HG03066 (cell line): ENCODE data around the gene PHYKPL.
"Not testable (repeated sequence)": the region's sequence is repeated elsewhere in the genome, so short reads cannot be mapped to it uniquely, and the experiment has no call there.

Experiments used
- ATAC-seq: cut with Tn5 transposase; IDR thresholded peaks from one replicate; pipeline ENCODE4 v1.9.1; 2021; ENCODE audit warnings: low read depth; ENCODE audit not compliant: unreplicated experiment

Gene PHYKPL

GRCh38 chr5:178266581-178266980 is 34.0 kb upstream of the PHYKPL start:
- no peak for ATAC-seq

GRCh38 chr5:178265746-178266145 is 33.1 kb upstream of the PHYKPL start:
- no peak for ATAC-seq

GRCh38 chr5:178264044-178264443 is 31.4 kb upstream of the PHYKPL start:
- no peak for ATAC-seq

- ATAC-seq, result no peak
These were observed 29.3 kb upstream of the PHYKPL start for GRCh38 chr5:178261666-178262600.

- no peak for ATAC-seq
These were observed 27.3 kb upstream of the PHYKPL start for GRCh38 chr5:178259623-178260536.

- no peak for ATAC-seq
These were observed 25.0 kb upstream of the PHYKPL start for GRCh38 chr5:178257650-178258049.

- no peak for ATAC-seq
These were observed 24.1 kb upstream of the PHYKPL start for GRCh38 chr5:178256746-178257145.

- not testable (repeated sequence) for ATAC-seq
These were observed 21.0 kb upstream of the PHYKPL start for GRCh38 chr5:178253632-178254031.

- no peak for ATAC-seq
These were observed 19.7 kb upstream of the PHYKPL start for GRCh38 chr5:178252258-178252657.

DNA sequence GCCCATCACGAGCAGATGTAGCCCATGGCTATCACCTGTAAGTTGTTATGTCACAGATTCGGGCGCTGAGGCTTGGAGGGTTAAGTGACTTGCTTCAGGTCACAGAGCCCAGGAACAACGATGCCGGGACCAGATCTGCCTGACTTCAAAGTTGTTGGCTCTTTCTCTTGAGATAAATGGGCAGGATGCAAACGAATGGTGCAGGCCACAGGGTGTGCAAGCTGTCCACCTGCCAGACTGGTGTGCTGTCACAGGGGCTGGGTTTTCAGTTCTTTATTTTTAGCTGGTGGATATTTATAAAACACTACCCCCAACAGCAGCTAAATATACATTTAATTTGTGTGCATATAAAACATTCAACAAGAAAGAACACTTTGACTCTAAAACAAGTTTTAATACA is 17.7 kb upstream of the PHYKPL start:
- ATAC-seq, result no peak

- ATAC-seq, result no peak
These were observed 16.8 kb upstream of the PHYKPL start for GRCh38 chr5:178249191-178249989.

DNA sequence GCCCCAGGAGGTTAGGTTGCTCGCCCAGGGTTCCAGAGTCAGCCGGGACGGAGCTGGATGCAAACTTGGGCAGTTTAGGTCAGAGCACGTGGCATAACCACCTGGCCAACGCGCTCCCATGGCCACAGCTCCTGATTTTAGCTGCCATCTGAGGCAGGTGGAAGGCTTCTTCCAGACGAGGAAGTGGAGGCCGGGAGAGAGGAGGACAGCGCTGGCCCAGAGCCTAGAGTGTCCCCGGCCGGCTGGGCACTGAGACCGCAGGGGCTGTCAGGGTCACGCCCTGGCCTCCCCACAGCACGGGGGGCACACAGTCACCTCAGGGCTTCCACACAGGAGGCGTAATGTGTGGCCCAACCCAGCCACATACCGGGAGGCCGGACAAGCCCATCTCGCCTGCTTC is 16.1 kb upstream of the PHYKPL start:
- no peak for ATAC-seq

- ATAC-seq, result no peak
These were observed 15.2 kb upstream of the PHYKPL start for GRCh38 chr5:178247481-178248456.

- no peak for ATAC-seq
These were observed 14.2 kb upstream of the PHYKPL start for GRCh38 chr5:178246624-178247279.

- ATAC-seq, result no peak
These were observed 12.8 kb upstream of the PHYKPL start for GRCh38 chr5:178245389-178245788.

DNA sequence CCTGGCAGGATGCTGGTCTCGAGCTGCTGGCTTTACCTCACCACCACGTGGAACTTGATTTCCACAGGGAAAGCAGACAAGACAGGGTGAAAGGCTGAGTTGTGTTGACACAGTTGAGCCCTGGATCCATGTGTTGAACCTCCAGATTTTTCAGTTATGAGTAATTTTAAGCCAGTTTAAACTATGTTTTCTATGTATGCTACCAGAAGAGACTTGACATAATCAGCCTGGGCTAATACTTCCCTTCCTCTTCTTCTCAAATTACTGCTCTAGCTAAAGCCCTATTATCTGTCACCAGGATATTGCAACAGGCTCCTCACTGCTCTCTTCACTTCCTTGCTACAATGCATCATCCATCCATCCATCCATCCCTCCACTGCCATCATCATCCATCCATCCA is 12.0 kb upstream of the PHYKPL start:
- ATAC-seq, result no peak

- ATAC-seq, result no peak
These were observed 9.8 kb upstream of the PHYKPL start for GRCh38 chr5:178242416-178242815.

DNA sequence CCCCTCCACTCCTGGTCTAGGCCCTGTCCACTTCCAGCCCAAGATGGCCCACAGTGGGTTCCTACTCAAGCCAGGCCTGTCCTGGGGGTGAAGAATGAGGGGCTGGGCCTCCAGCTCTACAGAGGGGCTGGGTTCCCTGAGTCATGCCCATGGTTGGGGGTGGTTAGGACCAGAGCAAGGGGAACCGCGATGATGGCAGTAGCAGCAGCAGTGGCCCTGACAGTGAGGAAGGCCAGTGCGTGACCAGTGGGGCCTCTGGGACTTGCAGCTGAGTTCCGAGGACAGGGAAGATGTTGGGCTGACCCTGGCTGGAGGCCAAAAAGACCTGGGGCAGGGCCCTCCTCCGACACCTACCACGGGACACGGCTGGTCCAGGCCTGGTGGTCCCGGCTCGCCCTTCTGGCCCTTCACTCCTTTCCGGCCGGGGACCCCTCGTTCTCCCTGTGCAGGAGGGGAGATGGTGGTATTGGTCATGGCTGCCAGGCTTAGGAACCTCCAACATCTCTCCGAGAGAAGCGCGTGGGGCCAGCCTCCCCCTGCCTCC is 9.2 kb upstream of the PHYKPL start:
- no peak for ATAC-seq

DNA sequence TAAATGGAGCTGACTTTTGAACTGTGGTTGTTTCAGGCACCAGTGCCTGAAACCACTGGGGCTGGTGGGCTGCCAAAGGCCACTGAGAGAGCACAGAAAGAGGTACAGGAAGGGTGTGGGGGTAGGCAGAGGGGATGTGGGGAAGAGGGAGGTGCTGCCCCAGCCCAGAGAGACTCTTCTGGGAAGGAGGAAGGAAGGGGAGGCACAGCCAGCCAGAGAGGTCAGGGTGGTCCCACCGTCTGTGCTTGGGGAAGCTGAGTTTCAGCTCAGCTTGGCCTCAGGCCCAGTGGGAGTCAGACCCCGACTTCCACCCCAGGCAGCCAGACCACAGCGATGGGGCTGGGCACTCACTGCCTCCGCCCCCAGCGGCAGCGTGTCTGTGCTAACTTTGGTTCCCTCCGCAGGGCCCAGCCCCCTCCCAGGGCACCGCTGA is 8.6 kb upstream of the PHYKPL start:
- ATAC-seq, result no peak
